NB4 (cell line): ENCODE results near the gene C1QTNF6.

Experiments
- DNase-seq: peaks from one replicate; pipeline ENCODE4 v3.0.0; 2010; ENCODE audit warnings: low read depth
- H3K4me3 ChIP-seq: one replicate; pipeline ENCODE4 v1.5.1; 2011; ENCODE audit warnings: mild to moderate bottlenecking, low read depth, low read length, moderate library complexity
- CTCF ChIP-seq: IDR thresholded peaks from one replicate; pipeline ENCODE4 v1.5.1; 2012; ENCODE audit warnings: low read depth, low read length
- MAX ChIP-seq: IDR thresholded peaks from 2 replicates; pipeline ENCODE4 v1.6.1; 2011; ENCODE audit warnings: low read depth, low read length
- MYC ChIP-seq: IDR thresholded peaks from 2 replicates; pipeline ENCODE4 v1.6.1; 2011; ENCODE audit warnings: low read depth, low read length
- POLR2A ChIP-seq: IDR thresholded peaks from 2 replicates; pipeline ENCODE4 v1.6.1; 2011; ENCODE audit warnings: mild to moderate bottlenecking; ENCODE audit not compliant: insufficient read length; ENCODE audit errors: extremely low read depth

Gene C1QTNF6

GRCh38 chr22:37151401-37151800 lies 36.6 kb downstream of the C1QTNF6 start:
- no peak overlapping the region for H3K4me3 ChIP-seq
- TF ChIP-seq MYC (no peak), MAX (no peak), POLR2A (no peak), CTCF (no peak)
- DNase-seq = no peak

- DNase-seq = no peak
- TF ChIP-seq MAX (no peak), MYC (no peak), CTCF (no peak), POLR2A (no peak)
- H3K4me3 ChIP-seq = no peak overlapping the region
Measured at GRCh38 chr22:37150701-37151100, 37.3 kb downstream of the C1QTNF6 start.

- H3K4me3 ChIP-seq = no peak overlapping the region
- TF ChIP-seq POLR2A = no peak
- no peak for TF ChIP-seq MYC
- TF ChIP-seq CTCF = no peak
- no peak for TF ChIP-seq MAX
- no peak for DNase-seq
Measured at GRCh38 chr22:37148742-37149665, 39.0 kb downstream of the C1QTNF6 start.

GRCh38 chr22:37148031-37148651 lies 39.9 kb downstream of the C1QTNF6 start:
- DNase-seq = no peak
- H3K4me3 ChIP-seq = no peak overlapping the region
- no peak for TF ChIP-seq MAX

GRCh38 chr22:37147186-37147990 lies 40.7 kb downstream of the C1QTNF6 start:
- H3K4me3 ChIP-seq = no peak overlapping the region
- TF ChIP-seq MYC (no peak), MAX (no peak)
- no peak for DNase-seq

- no peak overlapping the region for H3K4me3 ChIP-seq
- DNase-seq = no peak
- TF ChIP-seq POLR2A = no peak
- no peak for TF ChIP-seq CTCF
Measured at GRCh38 chr22:37146507-37147180, 41.4 kb downstream of the C1QTNF6 start.
